Loucy (cell line): ENCODE data around the gene NIPBL.

Source experiments
- CTCF ChIP-seq: fragments of 200-600 bp; sonication (generic); conservative IDR thresholded peaks from 2 replicates; pipeline ENCODE4 v1.5.1; 2014; ENCODE audit warnings: mild to moderate bottlenecking, antibody characterized with exemption, low read length
- EZH2phosphoT487 ChIP-seq: fragments of 200-600 bp; IDR thresholded peaks from 2 replicates; pipeline ENCODE4 v1.6.1; 2018; ENCODE audit warnings: antibody characterized with exemption, mild to moderate bottlenecking, moderate library complexity, borderline replicate concordance

GRCh38 chr5:37060030-37060429 is 183.5 kb downstream of the NIPBL start:
- no peak for TF ChIP-seq CTCF
- no peak for TF ChIP-seq EZH2phosphoT487
